G401.6 (cell line): ENCODE measurements around the gene RTCB.

ENCODE experiments used
- FAIRE-seq: peaks from 2 replicates; lab custom pipeline; 2012; peaks lifted over from hg19 to GRCh38; lab: Jason Lieb, UNC

Gene RTCB

DNA sequence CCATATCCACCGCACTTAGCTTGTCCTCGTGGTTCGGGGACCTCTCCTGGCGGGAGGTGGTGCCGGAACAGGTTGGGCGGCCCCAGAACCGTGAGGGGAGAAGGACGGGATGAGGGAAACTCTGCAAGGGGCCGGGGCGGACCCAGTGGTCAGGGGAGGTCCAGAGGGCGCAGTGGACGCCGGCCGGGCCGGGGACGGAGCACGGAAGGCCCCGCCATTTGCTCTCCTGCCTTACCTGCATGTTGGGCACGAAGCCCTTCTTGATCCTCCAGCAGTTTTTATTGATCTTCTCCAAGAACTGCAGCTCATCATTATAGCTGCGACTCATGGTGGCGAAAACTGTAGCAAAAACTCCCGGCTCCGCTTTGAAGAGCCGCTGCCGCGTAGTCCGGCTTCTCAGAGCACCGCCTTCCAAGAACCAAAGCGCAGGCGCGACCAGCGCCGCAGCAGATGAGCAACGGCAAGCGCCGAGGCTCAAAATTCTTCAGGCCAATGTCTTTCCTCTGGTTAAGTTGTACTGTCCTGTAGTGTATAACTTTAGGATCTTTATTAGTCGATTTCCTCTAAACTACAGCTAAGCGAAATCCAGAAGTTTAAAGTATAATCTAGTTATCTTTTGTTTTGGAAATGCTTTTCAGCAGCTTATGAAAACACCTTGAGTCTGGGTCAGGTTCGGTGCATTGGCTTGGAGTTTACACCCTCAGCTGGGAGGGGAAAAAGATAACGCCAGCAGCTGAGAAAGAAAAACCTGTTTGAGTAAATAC lies at the start of gene RTCB:
Gene RTCB, minus strand, starts transcription at position 419 of the 764 bp plus-strand sequence. Its CDS starts 91 bp downstream, at position 328.
- peak; percentile 92 for FAIRE-seq

DNA sequence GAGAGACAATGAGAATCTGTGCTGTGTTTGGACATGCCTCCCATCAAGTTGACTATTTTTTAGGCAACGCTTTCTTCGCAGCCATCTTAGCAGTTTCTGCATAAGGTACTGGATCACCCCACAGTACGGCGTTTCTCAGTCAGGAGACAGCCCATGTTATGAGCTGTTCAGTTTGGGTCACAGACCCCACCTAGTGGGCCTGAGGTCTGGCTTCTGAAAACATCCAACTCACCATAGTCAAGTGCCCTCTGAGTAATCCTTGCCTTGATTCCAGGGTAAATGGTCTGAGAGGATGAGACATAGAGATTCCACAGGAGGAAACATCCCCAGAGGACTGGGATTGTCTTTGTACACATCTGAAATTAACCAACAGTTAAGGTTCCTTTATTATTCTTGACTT lies 45.0 kb upstream of the RTCB start:
- no peak for FAIRE-seq

DNA sequence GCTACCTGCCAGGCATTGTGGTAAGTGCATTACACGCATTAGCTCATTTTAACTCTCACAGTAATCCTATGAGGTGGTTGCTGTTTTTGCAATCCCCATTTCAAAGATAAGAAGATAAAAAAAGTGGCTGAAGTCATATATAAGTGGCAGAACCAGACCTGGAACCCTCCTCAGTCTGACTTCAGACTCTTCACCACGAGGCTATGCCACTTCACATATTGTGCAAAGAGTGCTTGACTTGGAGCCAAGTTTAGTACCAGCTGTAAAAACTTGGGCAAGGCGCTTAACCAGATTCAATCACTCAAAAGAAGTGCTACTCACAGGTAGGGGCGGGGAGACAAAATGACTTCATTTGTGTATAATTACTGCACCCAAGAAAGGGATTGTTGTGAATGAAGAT lies 36.9 kb upstream of the RTCB start:
- no peak for FAIRE-seq

GRCh38 chr22:32446321-32446720 lies 34.3 kb upstream of the RTCB start:
- FAIRE-seq = no peak

DNA sequence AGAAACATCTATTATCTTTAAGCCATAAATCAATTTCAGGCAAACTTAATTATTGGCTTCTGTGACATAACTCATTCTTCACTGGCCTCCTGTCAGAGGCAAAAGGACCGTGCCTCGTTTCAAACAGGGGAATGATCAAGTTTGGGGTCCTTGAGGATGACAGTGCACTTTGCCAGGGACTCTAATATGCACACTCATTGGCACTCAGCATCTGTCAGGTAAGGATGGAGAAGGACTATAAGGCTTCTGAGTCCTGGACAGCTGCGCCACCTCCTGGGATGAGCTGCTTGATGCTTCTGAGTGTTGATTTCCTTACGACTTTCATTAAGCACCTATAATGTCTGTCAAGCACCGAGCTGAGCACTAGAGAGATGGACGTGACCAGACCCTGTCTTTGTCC lies 32.0 kb upstream of the RTCB start:
- no peak for FAIRE-seq

DNA sequence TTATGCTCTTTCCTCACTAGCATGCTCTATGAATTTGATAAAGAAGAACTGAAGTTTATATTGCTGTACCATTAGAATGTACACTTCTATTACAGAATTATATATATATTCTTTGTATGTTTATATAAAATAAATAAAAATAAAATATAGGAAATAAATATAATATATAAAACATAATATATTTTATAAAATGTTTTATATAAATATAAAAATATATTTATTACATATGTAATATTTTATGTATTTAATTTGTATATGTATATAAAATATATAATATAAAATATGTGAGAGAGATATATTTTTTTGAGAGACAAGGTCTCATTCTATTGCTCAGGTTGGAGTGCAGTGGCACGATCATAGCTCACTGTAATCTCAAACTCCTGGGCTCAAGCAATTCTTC lies 18.3 kb upstream of the RTCB start:
- peak; percentile 90 for FAIRE-seq

DNA sequence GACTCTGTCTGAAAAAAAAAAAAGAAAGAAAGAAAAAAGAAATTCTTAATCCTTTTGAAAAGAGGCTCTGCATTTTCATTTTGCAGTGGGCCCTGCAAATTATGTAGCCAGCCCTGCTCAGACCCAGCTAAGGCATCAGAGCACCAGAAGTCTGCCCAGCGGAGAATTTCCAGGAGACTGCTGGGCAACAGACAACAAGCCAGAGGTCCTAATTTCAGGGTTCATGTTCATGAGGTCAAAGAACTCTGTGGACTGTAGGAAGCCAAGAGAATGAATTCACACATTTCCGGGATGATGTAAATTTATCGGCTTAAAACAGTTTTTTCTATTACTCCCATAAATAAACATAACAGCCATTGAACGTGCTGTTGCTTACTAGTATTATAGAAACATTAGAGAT lies 14.8 kb upstream of the RTCB start:
- FAIRE-seq = no peak

DNA sequence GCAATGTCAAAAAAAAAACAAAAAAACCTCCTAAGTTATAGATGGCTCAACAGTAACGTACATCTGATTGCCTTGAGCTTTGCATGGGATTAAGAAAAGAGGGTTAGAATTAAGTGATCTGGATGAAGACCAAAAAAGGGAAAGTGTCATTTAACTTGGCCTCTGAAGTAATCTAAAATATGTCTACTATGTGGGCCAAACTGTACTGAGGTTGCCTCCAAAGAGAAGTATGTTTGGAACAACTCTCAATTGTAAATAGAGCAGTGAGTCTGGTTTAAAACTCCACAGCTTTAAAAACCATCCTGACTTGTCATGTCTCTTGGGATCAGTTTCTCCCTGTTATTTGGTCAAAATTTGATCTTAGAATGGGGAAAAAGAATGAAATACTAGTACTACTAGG lies 11.6 kb upstream of the RTCB start:
- no peak for FAIRE-seq

GRCh38 chr22:32422062-32422461 lies 10.0 kb upstream of the RTCB start:
- no peak for FAIRE-seq

DNA sequence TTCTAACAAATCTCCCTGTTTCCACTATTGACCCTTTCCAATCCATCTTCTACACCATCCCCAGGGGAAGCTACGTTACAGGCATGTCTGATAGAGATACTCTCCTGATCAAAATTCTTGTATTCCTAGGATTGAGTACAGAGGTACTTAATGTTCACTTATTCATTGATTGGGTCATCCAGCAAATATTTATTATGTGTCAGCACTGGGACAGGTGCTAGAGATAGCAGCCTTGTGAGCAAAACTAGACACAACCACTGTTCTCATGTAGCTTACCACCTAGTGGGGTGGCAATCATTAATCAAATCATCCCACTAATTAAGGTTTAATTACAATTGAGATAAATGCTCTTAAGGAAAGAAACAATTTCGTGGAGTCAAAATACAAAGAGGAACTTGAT lies 9.4 kb upstream of the RTCB start:
- FAIRE-seq = no peak

DNA sequence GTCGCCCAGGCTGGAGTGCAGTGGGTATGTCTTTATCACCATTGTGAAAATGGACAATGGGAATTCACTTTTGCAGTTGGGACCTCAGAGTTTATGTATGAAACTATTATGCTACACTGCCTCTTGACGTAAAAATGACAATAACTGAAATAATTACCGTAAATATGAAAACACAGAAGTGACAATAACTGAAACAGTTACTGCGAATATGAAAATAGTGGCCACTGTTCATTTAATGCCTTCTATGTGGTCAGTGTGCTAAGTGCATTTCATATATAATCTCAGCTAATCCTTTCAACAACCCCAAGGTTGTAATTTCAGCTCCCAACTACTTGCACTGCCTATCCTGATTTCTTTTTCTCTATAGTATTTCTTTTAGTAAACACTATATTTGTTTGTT lies 5.9 kb upstream of the RTCB start:
- no peak for FAIRE-seq

- FAIRE-seq = no peak
Observed at GRCh38 chr22:32416556-32417085, 4.6 kb upstream of the RTCB start.

DNA sequence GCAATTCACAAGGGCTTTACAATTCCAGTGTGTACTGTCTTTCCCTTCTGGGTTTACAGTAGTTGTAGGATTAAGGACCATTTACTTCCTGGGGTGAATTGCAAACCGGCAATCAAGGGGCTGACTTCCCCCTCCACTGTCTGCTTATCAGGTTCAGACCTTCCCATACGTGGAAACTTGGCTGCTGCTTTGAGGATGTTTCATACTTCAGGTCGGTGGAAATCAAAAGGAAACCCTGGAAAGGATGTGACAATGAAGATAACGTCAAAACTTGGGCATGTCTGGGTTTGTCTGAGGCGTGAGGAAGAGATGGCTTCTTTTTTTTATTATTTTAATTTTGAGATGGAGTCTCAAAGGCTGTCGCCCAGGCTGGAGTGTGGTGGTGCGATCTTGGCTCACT lies 2.1 kb upstream of the RTCB start:
- no peak for FAIRE-seq

DNA sequence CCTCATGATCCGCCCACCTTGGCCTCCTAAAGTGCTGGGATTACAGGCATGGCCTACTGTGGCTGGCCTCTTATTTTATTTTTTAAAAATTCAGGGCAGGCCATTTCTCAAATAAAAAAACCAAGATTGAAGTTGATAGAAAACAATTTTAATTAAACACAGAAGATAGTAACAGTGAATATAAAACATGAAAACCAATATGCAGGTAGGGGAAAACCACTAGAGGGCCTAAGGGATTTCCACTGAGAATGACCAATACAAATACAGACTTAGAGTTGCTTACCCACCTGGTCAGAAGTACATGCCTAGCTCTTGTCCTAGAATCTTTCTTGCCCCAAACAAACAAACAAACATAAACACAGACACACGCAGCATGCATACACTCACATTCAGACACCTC lies 1.7 kb upstream of the RTCB start:
- no peak for FAIRE-seq

DNA sequence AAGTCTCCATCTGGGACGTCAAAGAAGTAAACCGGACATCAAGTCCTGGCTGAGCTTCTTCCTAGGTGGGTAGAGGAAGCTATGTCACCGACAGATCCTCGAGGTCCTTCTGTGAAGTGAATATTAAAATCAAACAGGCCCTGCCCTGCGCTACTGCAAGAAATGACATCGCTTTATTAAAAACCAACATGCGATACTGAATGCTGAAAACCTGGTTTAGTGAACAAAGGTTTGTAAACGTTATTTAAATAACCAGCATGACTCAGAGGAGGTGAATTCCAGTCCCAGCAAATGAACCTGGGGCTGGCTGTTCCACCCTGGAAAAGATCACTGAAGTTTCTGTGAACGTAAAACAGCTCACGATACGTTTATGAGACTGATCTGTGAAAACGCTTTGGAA lies 645 bp downstream of the RTCB start:
- FAIRE-seq = no peak

- FAIRE-seq = no peak
Observed at GRCh38 chr22:32410459-32410858, 1.6 kb downstream of the RTCB start.

GRCh38 chr22:32409977-32410376 lies 2.1 kb downstream of the RTCB start:
- no peak for FAIRE-seq

- no peak for FAIRE-seq
Observed at GRCh38 chr22:32407936-32408335, 4.1 kb downstream of the RTCB start.

DNA sequence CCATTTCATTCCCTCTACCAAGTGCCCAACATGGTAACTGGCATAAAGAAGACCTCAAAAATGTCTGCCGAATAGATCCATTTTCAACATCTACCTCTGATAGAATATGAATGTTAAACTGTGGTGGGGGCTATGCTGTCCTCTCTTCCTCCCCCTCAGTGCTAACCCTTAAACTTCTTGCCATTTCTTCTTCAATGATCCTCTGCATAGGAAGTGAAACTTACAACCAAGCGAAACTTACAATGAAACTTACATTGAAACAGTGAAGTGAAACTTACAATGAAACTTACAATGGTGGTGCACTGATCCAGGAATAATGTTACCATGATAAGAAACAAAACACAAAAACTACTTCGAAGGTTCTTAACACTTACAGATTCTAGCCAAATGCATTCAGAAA lies 4.7 kb downstream of the RTCB start:
- no peak for FAIRE-seq

- no peak for FAIRE-seq
Observed at GRCh38 chr22:32404021-32404420, 8.0 kb downstream of the RTCB start.

DNA sequence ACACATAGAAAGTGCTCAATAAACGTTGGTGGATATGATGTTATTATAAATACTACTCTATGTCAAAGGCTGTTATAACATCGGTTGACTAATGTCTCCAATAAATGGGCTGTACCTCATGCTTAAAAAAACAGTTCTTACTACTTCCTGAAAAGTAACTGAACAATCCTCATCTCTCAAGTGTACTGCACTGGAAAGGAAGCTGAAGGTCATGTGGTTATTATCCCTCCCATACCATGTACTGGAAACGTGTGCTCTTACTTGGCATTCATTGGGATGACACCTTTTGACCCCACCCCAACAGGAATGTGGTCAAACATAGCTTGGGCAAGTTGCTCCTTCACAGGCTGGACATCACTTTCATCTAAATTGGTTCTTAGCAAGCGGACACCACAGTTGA lies 10.6 kb downstream of the RTCB start:
- no peak for FAIRE-seq

DNA sequence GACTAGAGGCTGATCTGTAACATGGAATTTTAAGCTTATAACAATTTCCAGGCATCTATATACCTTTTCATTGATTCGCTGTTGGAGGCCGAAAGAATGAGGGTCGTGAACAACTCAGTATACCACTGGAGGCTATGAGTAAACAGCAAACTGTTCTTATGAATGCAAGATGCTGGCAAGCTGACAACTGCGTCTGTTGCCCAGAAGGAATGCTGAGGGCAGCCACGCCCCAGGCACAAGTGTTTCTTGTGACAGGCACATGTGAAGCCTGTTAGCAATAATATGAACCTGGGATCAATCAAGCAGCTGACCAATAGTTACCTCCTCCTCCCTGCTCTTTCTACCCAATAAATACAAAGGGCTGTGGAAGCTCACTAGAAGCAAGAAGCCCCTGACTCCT lies 15.3 kb downstream of the RTCB start:
- no peak for FAIRE-seq

DNA sequence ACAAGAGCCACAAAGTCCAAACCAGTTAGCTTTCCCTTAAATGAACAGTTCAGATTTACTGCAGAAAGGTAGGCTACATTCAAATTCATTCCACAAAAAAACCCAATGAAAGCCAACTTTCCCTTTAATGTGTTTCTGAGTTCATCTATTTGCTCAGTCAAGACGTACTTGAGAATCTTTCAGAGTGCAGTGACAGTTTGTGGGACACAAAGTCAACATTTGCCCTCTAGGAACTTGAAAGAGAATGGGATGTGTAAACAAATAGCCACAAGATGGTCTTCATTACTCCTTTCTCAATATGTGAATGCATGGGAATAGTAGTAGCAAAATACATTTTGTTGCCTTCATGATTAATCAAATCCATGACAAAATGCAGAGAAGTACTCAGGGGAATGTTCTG lies 15.8 kb downstream of the RTCB start:
- FAIRE-seq = no peak

GRCh38 chr22:32395107-32395506 lies 16.9 kb downstream of the RTCB start:
- no peak for FAIRE-seq

GRCh38 chr22:32389685-32390084 lies 22.4 kb downstream of the RTCB start:
- no peak for FAIRE-seq
